Prostate gland (tissue), 2 donors: Measurements from ENCODE around the gene GUK1. TPM values are rescaled to one million over a fixed set of nuclear protein-coding genes. Genes with fewer than 3 reads are reported as not detected.

ENCODE experiments used
- DNase-seq: peaks from one replicate; pipeline ENCODE4 v3.0.0-alpha.2; 2019; ENCODE audit warnings: low spot score
- H3K27ac ChIP-seq, 2 donors: fragments of 200-600 bp; sonication (generic); 2 replicates each; pipeline ENCODE4 v1.5.1; 2017 to 2019
- H3K27me3 ChIP-seq: fragments of 200-600 bp; sonication (generic); replicated peaks from 2 replicates; pipeline ENCODE4 v1.5.1; 2019; ENCODE audit not compliant: insufficient read depth
- H3K36me3 ChIP-seq, 2 donors: fragments of 200-600 bp; sonication (generic); 1 replicate in 1 of 2; 2 replicates in 1 of 2; pipeline versions ENCODE4 v1.5.1 to v1.8.1; 2017 to 2019
- H3K4me1 ChIP-seq: fragments of 200-600 bp; sonication (generic); replicated peaks from 2 replicates; pipeline ENCODE4 v1.5.1; 2019
- H3K4me3 ChIP-seq, 2 donors: fragments of 200-600 bp; sonication (generic); 2 replicates each; pipeline ENCODE4 v1.5.1; 2017 to 2019
- H3K9me3 ChIP-seq: fragments of 200-600 bp; sonication (generic); 2 replicates; pipeline ENCODE4 v1.5.1; 2017
- POLR2A ChIP-seq: fragments of 450-650 bp; IDR thresholded peaks from one replicate; pipeline ENCODE4 v1.6.1; 2016; ENCODE audit warnings: antibody characterized with exemption, mild to moderate bottlenecking
- POLR2AphosphoS5 ChIP-seq: sonication (generic); formaldehyde crosslinking; IDR thresholded peaks from one replicate; pipeline ENCODE4 v1.6.1; 2017; ENCODE audit warnings: antibody characterized with exemption
- WGBS: methylation state at CpG from one replicate; pipeline ENCODE4 v1.1.5; 2018; 5-methylcytosine and 5-hydroxymethylcytosine counted together
- intact Hi-C: fragments of 100-400 bp; cut with DNase I; formaldehyde crosslinking; loops from one replicate; pipeline ENCODE4 v1.14.2; 2022
- total RNA-seq, 2 donors: library from RNA; depleted of rRNA; stranded (reverse); fragments of >200 nt; gene quantifications; one replicate each; pipeline ENCODE4 v1.1.0, GENCODE V29; 2016
- TF ChIP-seq, protein P1 (sequence below), 4 experiments: fragments of 200-600 bp in 2 of 4; fragments of 450-650 bp in 2 of 4; sonication (generic) in 2 of 4; IDR thresholded peaks; 1 replicate in 3 of 4; 2 replicates in 1 of 4; pipeline ENCODE4 v1.5.1; 2016 to 2019; ENCODE audit warnings: antibody characterized with exemption in 4 of 4, mild to moderate bottlenecking in 2 of 4, moderate library complexity in 2 of 4

Gene GUK1
- total RNA-seq, 2 donors from 2014 or later, result 250 to 458 TPM

DNA sequence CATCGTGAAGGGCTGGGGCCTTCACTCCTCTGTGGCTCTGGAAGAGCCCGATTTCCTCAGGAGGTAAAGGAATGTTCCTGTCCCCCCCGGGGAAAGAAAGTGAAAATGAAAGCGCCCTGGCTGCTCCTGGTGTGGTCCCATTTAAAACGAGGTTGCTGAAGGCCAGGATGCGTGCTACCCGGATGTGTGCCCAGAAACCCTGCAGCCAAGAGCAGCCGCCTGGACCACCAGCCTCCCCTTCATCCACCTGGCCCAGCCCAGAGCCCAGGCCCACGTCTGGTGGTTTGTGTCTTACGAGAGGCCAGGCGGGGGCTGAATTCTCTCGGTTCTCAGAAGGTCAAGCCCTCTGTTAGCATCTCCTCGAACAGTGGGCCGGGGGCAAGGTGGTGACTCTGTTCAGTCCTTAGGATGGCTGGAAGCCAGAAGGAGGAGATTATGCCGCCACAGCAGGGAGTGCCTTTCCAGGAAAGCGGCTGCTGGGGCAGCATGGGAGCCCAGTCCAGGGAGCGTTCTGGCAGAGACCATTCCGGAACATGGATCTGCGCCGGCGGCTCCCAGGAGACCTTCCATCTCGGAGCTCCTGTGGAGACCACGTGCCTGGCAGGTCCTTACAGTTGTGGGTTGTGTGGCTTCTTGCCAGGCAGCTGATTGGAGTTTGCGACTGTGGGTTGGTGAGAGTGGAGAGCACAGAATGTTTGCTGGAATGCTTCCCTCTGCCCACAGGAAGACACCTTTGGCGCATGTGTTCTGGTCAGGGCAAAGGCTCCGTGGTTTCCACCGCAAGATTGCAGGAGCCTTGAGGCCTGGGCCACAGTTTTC, 1.4 kb downstream of the GUK1 start:
- H3K27me3 ChIP-seq, result no peaks in the 10 kb centered on the region
- 40% methylated on average over 23 of the region's 27 CpGs for WGBS
- no peaks in the 10 kb centered on the region for H3K9me3 ChIP-seq
- intact Hi-C loops, result loop anchor here (10.0 kb wide), 1 partner anchor 133 kb away; no protein-coding TSS in a partner anchor
- H3K4me1 ChIP-seq, result peaks cover 9% of the 10 kb centered on the region
- TF ChIP-seq POLR2AphosphoS5, result no peak
- no peaks in the 10 kb centered on the region for H3K36me3 ChIP-seq
- peak overlapping the region; percentile 95 to 98 for H3K4me3 ChIP-seq
- H3K27ac ChIP-seq, result peak overlapping the region; percentile 95
- DNase-seq, result no peak

DNA sequence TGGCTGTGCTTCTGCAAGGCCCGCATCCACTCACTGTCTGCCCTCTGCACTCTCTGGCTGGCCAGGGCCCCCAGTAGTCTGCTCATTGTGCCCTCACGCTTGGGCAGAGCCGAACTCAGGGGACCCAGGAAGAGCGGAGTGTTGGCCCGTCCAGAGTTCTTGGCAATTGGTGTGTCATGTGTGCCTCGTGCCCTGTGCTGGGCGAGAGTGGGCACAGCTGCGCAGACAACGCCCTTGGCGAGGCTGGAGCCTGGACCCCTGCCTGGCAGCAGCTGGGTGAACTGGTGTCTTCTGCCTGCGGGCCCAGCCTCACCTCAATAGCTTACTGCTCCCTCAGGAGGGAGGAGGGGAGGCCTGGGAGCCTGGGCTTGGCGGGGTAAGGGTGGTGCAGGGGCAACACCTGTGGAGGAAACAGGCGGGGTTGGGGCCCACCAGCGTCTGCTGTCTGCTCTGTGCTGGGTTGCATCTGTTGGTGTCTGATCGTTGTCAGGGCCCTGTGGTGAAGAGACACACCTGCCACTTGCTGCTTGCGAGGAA, 2.1 kb downstream of the GUK1 start:
- Histone ChIP-seq H3K4me1 (peaks cover 9% of the 10 kb centered on the region), H3K27me3 (no peaks in the 10 kb centered on the region), H3K4me3 (peak overlapping the region in 1 of 2 donors; percentile 11), H3K27ac (peak overlapping the region in 1 of 2 donors; percentile 95), H3K36me3 (no peaks in the 10 kb centered on the region), H3K9me3 (no peaks in the 10 kb centered on the region)
- intact Hi-C loops, result loop anchor here (10.0 kb wide), 1 partner anchor 133 kb away; no protein-coding TSS in a partner anchor
- 83% methylated on average over 16 of the region's 16 CpGs for WGBS
- TF ChIP-seq, protein P1, sequence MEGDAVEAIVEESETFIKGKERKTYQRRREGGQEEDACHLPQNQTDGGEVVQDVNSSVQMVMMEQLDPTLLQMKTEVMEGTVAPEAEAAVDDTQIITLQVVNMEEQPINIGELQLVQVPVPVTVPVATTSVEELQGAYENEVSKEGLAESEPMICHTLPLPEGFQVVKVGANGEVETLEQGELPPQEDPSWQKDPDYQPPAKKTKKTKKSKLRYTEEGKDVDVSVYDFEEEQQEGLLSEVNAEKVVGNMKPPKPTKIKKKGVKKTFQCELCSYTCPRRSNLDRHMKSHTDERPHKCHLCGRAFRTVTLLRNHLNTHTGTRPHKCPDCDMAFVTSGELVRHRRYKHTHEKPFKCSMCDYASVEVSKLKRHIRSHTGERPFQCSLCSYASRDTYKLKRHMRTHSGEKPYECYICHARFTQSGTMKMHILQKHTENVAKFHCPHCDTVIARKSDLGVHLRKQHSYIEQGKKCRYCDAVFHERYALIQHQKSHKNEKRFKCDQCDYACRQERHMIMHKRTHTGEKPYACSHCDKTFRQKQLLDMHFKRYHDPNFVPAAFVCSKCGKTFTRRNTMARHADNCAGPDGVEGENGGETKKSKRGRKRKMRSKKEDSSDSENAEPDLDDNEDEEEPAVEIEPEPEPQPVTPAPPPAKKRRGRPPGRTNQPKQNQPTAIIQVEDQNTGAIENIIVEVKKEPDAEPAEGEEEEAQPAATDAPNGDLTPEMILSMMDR (IDR thresholded peaks at IDR 0.05), result no peak
- TF ChIP-seq POLR2AphosphoS5, result no peak
- no peak for TF ChIP-seq POLR2A
- DNase-seq, result no peak

DNA sequence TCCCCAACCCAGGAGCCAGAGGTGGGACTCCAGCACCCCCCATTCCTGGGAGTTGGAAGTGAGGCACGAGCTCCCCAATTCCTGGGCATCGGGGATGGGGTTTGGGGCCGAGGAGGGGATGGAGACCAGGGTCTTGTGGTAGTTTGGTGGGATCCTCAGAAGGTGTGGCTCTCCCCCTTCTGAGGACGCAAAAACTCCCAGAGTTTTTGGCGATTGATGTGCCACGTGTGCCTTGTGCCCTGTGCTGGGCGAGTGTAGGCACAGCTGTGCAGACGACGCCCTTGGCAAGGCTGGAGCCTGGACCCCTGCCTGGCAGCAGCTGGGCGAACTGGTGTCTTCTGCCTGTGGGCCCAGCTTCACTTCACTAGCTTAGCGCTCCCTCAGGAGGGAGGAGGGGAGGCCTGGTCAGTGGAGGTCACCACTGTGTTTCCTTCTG, 2.6 kb downstream of the GUK1 start:
- H3K27ac ChIP-seq, result no peak overlapping the region

DNA sequence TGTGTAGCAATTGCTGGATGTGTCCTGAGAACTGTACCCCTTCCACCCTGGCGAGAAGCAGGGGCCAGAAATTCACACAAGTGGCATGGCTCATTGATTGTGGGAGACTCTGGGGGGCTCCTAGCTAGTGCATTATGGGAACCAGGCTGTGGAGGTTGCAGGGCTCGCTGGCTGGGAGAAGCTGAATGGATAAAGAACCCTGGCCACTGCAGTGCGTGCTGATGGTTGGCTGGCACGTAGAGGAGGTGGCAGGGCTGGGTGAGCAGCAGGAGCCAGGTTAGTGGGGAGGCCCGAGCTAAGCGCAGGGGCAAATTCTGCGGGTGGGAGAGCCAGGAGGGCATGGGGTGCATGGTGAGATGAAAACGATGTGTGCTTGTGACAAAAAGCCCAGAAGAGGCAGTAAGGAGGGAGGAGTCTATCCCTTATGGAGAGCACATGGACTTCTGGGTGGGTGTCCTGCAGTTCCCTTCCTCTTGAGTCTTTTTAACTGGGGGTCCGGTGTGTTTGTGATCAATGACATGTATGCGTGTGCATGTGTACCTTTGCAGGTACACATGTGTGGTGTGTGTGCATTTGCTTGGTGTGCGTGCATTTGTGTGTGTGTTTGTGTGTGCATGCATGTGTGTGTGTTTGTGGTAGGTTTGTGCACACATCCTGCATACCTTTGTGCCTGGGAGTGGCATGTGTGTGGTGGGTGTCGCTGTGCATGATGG, 3.6 kb downstream of the GUK1 start:
- Histone ChIP-seq H3K36me3 (no peaks in the 10 kb centered on the region), H3K27me3 (no peaks in the 10 kb centered on the region), H3K4me3 (no peak overlapping the region), H3K4me1 (peaks cover 9% of the 10 kb centered on the region), H3K9me3 (no peaks in the 10 kb centered on the region), H3K27ac (no peak overlapping the region)
- no peak for DNase-seq
- intact Hi-C loops, result loop anchor here (10.0 kb wide), 1 partner anchor 131 kb away; no protein-coding TSS in a partner anchor
- WGBS, result 87% methylated on average over 12 of the region's 12 CpGs
- TF ChIP-seq POLR2A (no peak), POLR2AphosphoS5 (no peak)
- TF ChIP-seq, protein P1 (IDR thresholded peaks at IDR 0.05), result no peak

More for the DNA sequence above, 2.6 kb downstream of the GUK1 start:
- H3K4me3 ChIP-seq, result no peak overlapping the region
- 61% methylated on average over 11 of the region's 11 CpGs for WGBS
- no peak for TF ChIP-seq POLR2A
- TF ChIP-seq, protein P1 (IDR thresholded peaks at IDR 0.05), result no peak
- no peak for TF ChIP-seq POLR2AphosphoS5
- no peaks in the 10 kb centered on the region for H3K36me3 ChIP-seq
- DNase-seq, result no peak
- H3K9me3 ChIP-seq, result no peaks in the 10 kb centered on the region
- intact Hi-C loops, result loop anchor here (10.0 kb wide), 1 partner anchor 132 kb away; no protein-coding TSS in a partner anchor
- H3K27me3 ChIP-seq, result no peaks in the 10 kb centered on the region
- H3K4me1 ChIP-seq, result peaks cover 9% of the 10 kb centered on the region
